Neural cell (in vitro differentiated cells): ENCODE results near the gene FBN1. TPM values are rescaled to one million over a fixed set of nuclear protein-coding genes. Genes with fewer than 3 reads are reported as not detected.
A peak's percentile ranks its signal among the peaks of the same experiment; 100 is the strongest.

ENCODE experiments used
- H2AFZ ChIP-seq: fragments of 200-600, 300-800 bp; sonication (generic), shearing (Covaris generic); 2 replicates; pipeline ENCODE4 v1.6.0; 2014; ENCODE audit warnings: low read depth, mild to moderate bottlenecking, antibody characterized with exemption, low read length, moderate library complexity
- H3F3A ChIP-seq: fragments of 200-600 bp; shearing (Covaris generic); 2 replicates; pipeline ENCODE4 v1.6.1; 2016; ENCODE audit warnings: mild to moderate bottlenecking, moderate library complexity, mixed read lengths, antibody characterized with exemption, low read length; ENCODE audit not compliant: insufficient read depth, poor library complexity, severe bottlenecking
- H3K27ac ChIP-seq: fragments of 200-600, 300-800 bp; sonication (generic), shearing (Covaris generic); 2 replicates; pipeline ENCODE4 v1.5.1; 2014; ENCODE audit warnings: mild to moderate bottlenecking, low read length, moderate library complexity
- H3K27me3 ChIP-seq: fragments of 300-800, 200-600 bp; sonication (generic), shearing (Covaris generic); 2 replicates; pipeline ENCODE4 v1.6.0; 2014; ENCODE audit warnings: mild to moderate bottlenecking, low read depth, low read length, moderate library complexity; ENCODE audit not compliant: insufficient read depth
- H3K36me3 ChIP-seq: fragments of 300-800, 200-600 bp; sonication (generic), shearing (Covaris generic); 2 replicates; pipeline ENCODE4 v1.5.1; 2014; ENCODE audit warnings: mild to moderate bottlenecking, antibody characterized with exemption, low read length, moderate library complexity; ENCODE audit not compliant: insufficient read depth
- H3K4me2 ChIP-seq: fragments of 300-800, 200-600 bp; sonication (generic), shearing (Covaris generic); 2 replicates; pipeline ENCODE4 v1.6.0; 2014; ENCODE audit warnings: mild to moderate bottlenecking, low read length
- H3K4me3 ChIP-seq: fragments of 300-800, 200-600 bp; sonication (generic), shearing (Covaris generic); 2 replicates; pipeline ENCODE4 v1.5.1; 2014; ENCODE audit warnings: mild to moderate bottlenecking, low read length, moderate library complexity
- H3K79me2 ChIP-seq: fragments of 200-600 bp; shearing (Covaris generic); replicated peaks from 2 replicates; pipeline ENCODE4 v1.6.0; 2014; ENCODE audit warnings: mild to moderate bottlenecking, low read length, moderate library complexity; ENCODE audit not compliant: insufficient read depth
- H3K9ac ChIP-seq: fragments of 300-800, 200-600 bp; sonication (generic), shearing (Covaris generic); 2 replicates; pipeline ENCODE4 v1.6.1; 2016; ENCODE audit warnings: mild to moderate bottlenecking, low read length, mixed read lengths
- H3K9me2 ChIP-seq: fragments of 200-600 bp; shearing (Covaris generic); 2 replicates; pipeline ENCODE4 v1.6.1; 2016; ENCODE audit warnings: mild to moderate bottlenecking, low read length, mixed read lengths; ENCODE audit not compliant: insufficient read depth
- H3K9me3 ChIP-seq: fragments of 200-600, 300-800 bp; sonication (generic), shearing (Covaris generic); 2 replicates; pipeline ENCODE4 v1.6.1; 2016; ENCODE audit warnings: mild to moderate bottlenecking, mixed run types, low read length, moderate library complexity, mixed read lengths
- H4K20me1 ChIP-seq: fragments of 200-600 bp; shearing (Covaris generic); 2 replicates; pipeline ENCODE4 v1.6.1; 2016; ENCODE audit warnings: mild to moderate bottlenecking, mixed run types; ENCODE audit not compliant: insufficient read depth
- EP300 ChIP-seq: fragments of 450-650 bp; conservative IDR thresholded peaks from 2 replicates; pipeline ENCODE4 v1.6.1; 2014; ENCODE audit warnings: antibody characterized with exemption, mild to moderate bottlenecking, moderate library complexity; ENCODE audit not compliant: poor library complexity, severe bottlenecking
- MXI1 ChIP-seq: fragments of 450-650 bp; conservative IDR thresholded peaks from 2 replicates; pipeline ENCODE4 v1.6.1; 2014; ENCODE audit warnings: antibody characterized with exemption, mild to moderate bottlenecking; ENCODE audit not compliant: poor library complexity, severe bottlenecking
- POLR2AphosphoS5 ChIP-seq: IDR thresholded peaks from 2 replicates; pipeline ENCODE4 v1.6.1; 2012
- RAD21 ChIP-seq: fragments of 450-650 bp; conservative IDR thresholded peaks from 2 replicates; pipeline ENCODE4 v1.6.1; 2014; ENCODE audit warnings: antibody characterized with exemption, mild to moderate bottlenecking, moderate library complexity
- REST ChIP-seq: IDR thresholded peaks from 2 replicates; pipeline ENCODE4 v1.6.1; 2012; ENCODE audit warnings: borderline replicate concordance
- polyA plus RNA-seq: library from polyadenylated mRNA; depleted of rRNA; stranded (reverse); fragments of >200 nt; gene quantifications from 2 replicates; pipeline ENCODE4 v1.2.3, GENCODE V29; 2014
- TF ChIP-seq, protein P1 (sequence below): fragments of 450-650 bp; IDR thresholded peaks from 2 replicates; pipeline ENCODE4 v1.5.1; 2014; ENCODE audit warnings: antibody characterized with exemption, mild to moderate bottlenecking, moderate library complexity; ENCODE audit not compliant: poor library complexity, severe bottlenecking

FBN1 gene
- polyA plus RNA-seq, 1 donor from 2014 or later = 22.0 TPM

- no peaks in the 10 kb centered on the region for H4K20me1 ChIP-seq
- no peaks in the 10 kb centered on the region for H3K79me2 ChIP-seq
- no peak overlapping the region for H2AFZ ChIP-seq
- H3K9ac ChIP-seq = no peak overlapping the region
- no peak overlapping the region for H3K4me2 ChIP-seq
- no peak overlapping the region for H3K27ac ChIP-seq
- H3K4me3 ChIP-seq = no peak overlapping the region
- no peaks in the 10 kb centered on the region for H3F3A ChIP-seq
- H3K27me3 ChIP-seq = no peaks in the 10 kb centered on the region
- H3K36me3 ChIP-seq = no peaks in the 10 kb centered on the region
- no peaks in the 10 kb centered on the region for H3K9me2 ChIP-seq
- no peaks in the 10 kb centered on the region for H3K9me3 ChIP-seq
- TF ChIP-seq, protein P1, sequence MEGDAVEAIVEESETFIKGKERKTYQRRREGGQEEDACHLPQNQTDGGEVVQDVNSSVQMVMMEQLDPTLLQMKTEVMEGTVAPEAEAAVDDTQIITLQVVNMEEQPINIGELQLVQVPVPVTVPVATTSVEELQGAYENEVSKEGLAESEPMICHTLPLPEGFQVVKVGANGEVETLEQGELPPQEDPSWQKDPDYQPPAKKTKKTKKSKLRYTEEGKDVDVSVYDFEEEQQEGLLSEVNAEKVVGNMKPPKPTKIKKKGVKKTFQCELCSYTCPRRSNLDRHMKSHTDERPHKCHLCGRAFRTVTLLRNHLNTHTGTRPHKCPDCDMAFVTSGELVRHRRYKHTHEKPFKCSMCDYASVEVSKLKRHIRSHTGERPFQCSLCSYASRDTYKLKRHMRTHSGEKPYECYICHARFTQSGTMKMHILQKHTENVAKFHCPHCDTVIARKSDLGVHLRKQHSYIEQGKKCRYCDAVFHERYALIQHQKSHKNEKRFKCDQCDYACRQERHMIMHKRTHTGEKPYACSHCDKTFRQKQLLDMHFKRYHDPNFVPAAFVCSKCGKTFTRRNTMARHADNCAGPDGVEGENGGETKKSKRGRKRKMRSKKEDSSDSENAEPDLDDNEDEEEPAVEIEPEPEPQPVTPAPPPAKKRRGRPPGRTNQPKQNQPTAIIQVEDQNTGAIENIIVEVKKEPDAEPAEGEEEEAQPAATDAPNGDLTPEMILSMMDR = no peak
- TF ChIP-seq RAD21 = no peak
- TF ChIP-seq EP300 = no peak
- no peak for TF ChIP-seq POLR2AphosphoS5
- TF ChIP-seq REST = no peak
Measured at GRCh38 chr15:48584090-48584811, 61.3 kb downstream of the FBN1 start.

GRCh38 chr15:48582452-48583247 is 62.9 kb downstream of the FBN1 start:
- no peak overlapping the region for H3K9ac ChIP-seq
- no peaks in the 10 kb centered on the region for H3K36me3 ChIP-seq
- no peaks in the 10 kb centered on the region for H3F3A ChIP-seq
- H3K9me2 ChIP-seq = no peaks in the 10 kb centered on the region
- H2AFZ ChIP-seq = no peak overlapping the region
- H3K27ac ChIP-seq = no peak overlapping the region
- no peaks in the 10 kb centered on the region for H3K9me3 ChIP-seq
- TF ChIP-seq, protein P1 = no peak
- TF ChIP-seq POLR2AphosphoS5 = peak; percentile 38
- TF ChIP-seq MXI1 = no peak
- TF ChIP-seq REST = no peak
- H3K4me2 ChIP-seq = no peak overlapping the region
- H4K20me1 ChIP-seq = no peaks in the 10 kb centered on the region
- H3K4me3 ChIP-seq = no peak overlapping the region
- H3K79me2 ChIP-seq = no peaks in the 10 kb centered on the region
- no peaks in the 10 kb centered on the region for H3K27me3 ChIP-seq
